ENCODE results near the gene EXOC4.

The EXOC4 gene

DNA sequence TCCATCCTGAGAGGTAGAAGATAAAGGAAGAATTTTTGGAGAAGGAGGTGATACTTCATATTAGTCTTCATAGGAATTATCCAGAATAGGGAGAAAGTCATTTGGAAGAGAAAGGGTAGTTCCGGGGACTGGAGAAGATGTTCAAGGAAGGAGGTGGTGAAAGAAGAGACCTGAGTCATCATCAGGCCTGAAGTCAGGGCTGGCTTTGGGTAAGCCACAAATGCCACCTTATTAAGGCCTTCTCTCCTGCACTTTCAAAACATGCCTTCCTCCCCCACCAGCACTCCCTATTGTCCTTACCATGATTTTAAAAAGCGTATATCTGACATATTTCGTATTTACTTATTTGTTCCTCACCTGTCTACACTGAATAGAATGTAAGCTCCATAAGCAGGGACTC, 762.1 kb downstream of the EXOC4 start:
- Histone ChIP-seq H3K36me3 (ENCODE audit: control insufficient read depth in 2 of 2, insufficient read depth in 2 of 2, low read length in 2 of 2) (peaks cover 0 to 3% of the 10 kb centered on the region in 2 donors), H3K9ac (ENCODE audit: low read depth in 1 of 2, low read length in 2 of 2) (no peak overlapping the region), H3K4me3 (ENCODE audit: low read length in 2 of 2) (no peak overlapping the region), H3K9me3 (ENCODE audit: control insufficient read depth in 2 of 2, low read length in 2 of 2) (no peaks in the 10 kb centered on the region), H3K4me1 (ENCODE audit: control insufficient read depth in 2 of 2, insufficient read depth in 2 of 2, low read length in 2 of 2) (no peaks in the 10 kb centered on the region), H3K27ac (ENCODE audit: low read depth in 2 of 2, low read length in 2 of 2) (no peak overlapping the region), H3K27me3 (ENCODE audit: control insufficient read depth in 2 of 2, insufficient read depth in 2 of 2, low read length in 2 of 2) (no peaks in the 10 kb centered on the region)

DNA sequence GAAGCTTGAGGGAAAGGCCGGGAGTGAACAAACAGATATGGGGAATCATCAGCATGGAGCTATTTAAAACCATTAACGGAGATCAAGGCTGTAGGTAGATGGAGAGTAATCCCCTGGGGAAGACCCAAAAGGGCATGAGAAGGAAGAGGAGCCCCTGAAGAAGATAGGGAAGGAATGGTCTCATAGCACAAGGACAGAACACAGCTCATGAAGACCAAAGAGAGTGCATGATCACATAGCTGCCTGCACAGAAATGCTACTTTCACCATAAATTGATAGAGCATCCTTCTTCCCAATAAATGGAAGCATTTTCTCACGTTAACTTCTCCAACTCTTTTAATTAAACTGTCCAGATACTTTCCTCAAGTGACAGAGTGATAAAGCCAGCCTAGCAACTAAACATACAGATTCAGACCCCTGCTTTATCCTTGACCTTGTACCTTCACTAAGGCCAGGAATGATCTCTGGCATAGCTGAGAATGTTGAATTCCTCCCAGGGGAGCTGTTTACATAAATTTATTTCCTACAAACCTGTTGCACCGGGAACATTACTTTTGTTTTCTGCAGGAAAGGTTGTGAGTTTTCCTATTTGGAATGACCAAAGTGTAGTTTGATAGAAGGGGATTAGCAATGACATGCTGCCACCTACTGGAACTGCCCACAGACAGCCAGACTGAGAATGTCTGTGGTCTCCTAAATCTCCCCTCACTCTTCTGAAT, 763.5 kb downstream of the EXOC4 start:
- no peak overlapping the region for H3K9ac ChIP-seq (ENCODE audit: low read depth in 1 of 2, low read length in 2 of 2)
- H3K4me3 ChIP-seq (ENCODE audit: low read length in 2 of 2), result no peak overlapping the region
- H3K36me3 ChIP-seq (ENCODE audit: control insufficient read depth in 2 of 2, insufficient read depth in 2 of 2, low read length in 2 of 2), result no peaks in the 10 kb centered on the region
- H3K9me3 ChIP-seq (ENCODE audit: control insufficient read depth in 2 of 2, low read length in 2 of 2), result no peaks in the 10 kb centered on the region
- no peak overlapping the region for H3K27ac ChIP-seq (ENCODE audit: low read depth in 2 of 2, low read length in 2 of 2)
- H3K4me1 ChIP-seq (ENCODE audit: control insufficient read depth in 2 of 2, insufficient read depth in 2 of 2, low read length in 2 of 2), result no peaks in the 10 kb centered on the region
- H3K27me3 ChIP-seq (ENCODE audit: control insufficient read depth in 2 of 2, insufficient read depth in 2 of 2, low read length in 2 of 2), result no peaks in the 10 kb centered on the region

GRCh38 chr7:134016942-134017303, 764.0 kb downstream of the EXOC4 start:
- Histone ChIP-seq H3K36me3 (ENCODE audit: control insufficient read depth in 2 of 2, insufficient read depth in 2 of 2, low read length in 2 of 2) (no peaks in the 10 kb centered on the region), H3K9ac (ENCODE audit: low read depth in 1 of 2, low read length in 2 of 2) (no peak overlapping the region), H3K27me3 (ENCODE audit: control insufficient read depth in 2 of 2, insufficient read depth in 2 of 2, low read length in 2 of 2) (no peaks in the 10 kb centered on the region), H3K4me1 (ENCODE audit: control insufficient read depth in 2 of 2, insufficient read depth in 2 of 2, low read length in 2 of 2) (no peaks in the 10 kb centered on the region), H3K9me3 (ENCODE audit: control insufficient read depth in 2 of 2, low read length in 2 of 2) (no peaks in the 10 kb centered on the region), H3K27ac (ENCODE audit: low read depth in 2 of 2, low read length in 2 of 2) (no peak overlapping the region), H3K4me3 (ENCODE audit: low read length in 2 of 2) (no peak overlapping the region)

GRCh38 chr7:134018306-134018705, 765.4 kb downstream of the EXOC4 start:
- Histone ChIP-seq H3K9ac (ENCODE audit: low read depth in 1 of 2, low read length in 2 of 2) (no peak overlapping the region), H3K4me1 (ENCODE audit: control insufficient read depth in 2 of 2, insufficient read depth in 2 of 2, low read length in 2 of 2) (peaks cover 0 to 2% of the 10 kb centered on the region in 2 donors), H3K36me3 (ENCODE audit: control insufficient read depth in 2 of 2, insufficient read depth in 2 of 2, low read length in 2 of 2) (no peaks in the 10 kb centered on the region), H3K27me3 (ENCODE audit: control insufficient read depth in 2 of 2, insufficient read depth in 2 of 2, low read length in 2 of 2) (no peaks in the 10 kb centered on the region), H3K27ac (ENCODE audit: low read depth in 2 of 2, low read length in 2 of 2) (no peak overlapping the region), H3K4me3 (ENCODE audit: low read length in 2 of 2) (no peak overlapping the region), H3K9me3 (ENCODE audit: control insufficient read depth in 2 of 2, low read length in 2 of 2) (no peaks in the 10 kb centered on the region)

- Histone ChIP-seq H3K9me3 (ENCODE audit: control insufficient read depth in 2 of 2, low read length in 2 of 2) (no peaks in the 10 kb centered on the region), H3K36me3 (ENCODE audit: control insufficient read depth in 2 of 2, insufficient read depth in 2 of 2, low read length in 2 of 2) (no peaks in the 10 kb centered on the region), H3K27ac (ENCODE audit: low read depth in 2 of 2, low read length in 2 of 2) (no peak overlapping the region), H3K27me3 (ENCODE audit: control insufficient read depth in 2 of 2, insufficient read depth in 2 of 2, low read length in 2 of 2) (no peaks in the 10 kb centered on the region), H3K4me1 (ENCODE audit: control insufficient read depth in 2 of 2, insufficient read depth in 2 of 2, low read length in 2 of 2) (peaks cover 0 to 2% of the 10 kb centered on the region in 2 donors), H3K4me3 (ENCODE audit: low read length in 2 of 2) (no peak overlapping the region), H3K9ac (ENCODE audit: low read depth in 1 of 2, low read length in 2 of 2) (no peak overlapping the region)
Observed at GRCh38 chr7:134019251-134019650, 766.4 kb downstream of the EXOC4 start.

DNA sequence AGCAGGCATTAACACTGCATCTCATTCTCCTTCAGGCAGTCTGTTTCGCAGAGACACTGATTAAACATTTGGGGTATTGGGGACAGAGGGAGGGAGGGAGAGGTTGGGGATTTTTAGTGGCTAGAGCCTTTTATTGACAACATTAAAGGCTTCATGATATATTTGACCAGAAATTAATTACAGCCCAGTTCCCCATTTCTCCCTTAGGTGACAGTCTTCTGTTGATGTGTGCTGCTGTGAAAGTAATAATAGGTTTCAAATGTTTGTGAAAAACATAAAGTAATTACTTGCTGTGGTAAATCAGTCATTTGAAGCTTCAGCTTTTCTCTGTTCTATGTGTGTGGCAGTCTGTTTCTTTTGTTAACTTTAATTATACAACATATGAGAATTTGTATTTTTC, 769.0 kb downstream of the EXOC4 start:
- no peak overlapping the region for H3K27ac ChIP-seq (ENCODE audit: low read depth in 2 of 2, low read length in 2 of 2)
- H3K9me3 ChIP-seq (ENCODE audit: control insufficient read depth in 2 of 2, low read length in 2 of 2), result no peaks in the 10 kb centered on the region
- H3K27me3 ChIP-seq (ENCODE audit: control insufficient read depth in 2 of 2, insufficient read depth in 2 of 2, low read length in 2 of 2), result no peaks in the 10 kb centered on the region
- no peaks in the 10 kb centered on the region for H3K36me3 ChIP-seq (ENCODE audit: control insufficient read depth in 2 of 2, insufficient read depth in 2 of 2, low read length in 2 of 2)
- H3K4me1 ChIP-seq (ENCODE audit: control insufficient read depth in 2 of 2, insufficient read depth in 2 of 2, low read length in 2 of 2), result peaks cover 0 to 2% of the 10 kb centered on the region in 2 donors
- no peak overlapping the region for H3K9ac ChIP-seq (ENCODE audit: low read depth in 1 of 2, low read length in 2 of 2)
- no peak overlapping the region for H3K4me3 ChIP-seq (ENCODE audit: low read length in 2 of 2)

- Histone ChIP-seq H3K27ac (ENCODE audit: low read depth in 2 of 2, low read length in 2 of 2) (no peak overlapping the region), H3K9me3 (ENCODE audit: control insufficient read depth in 2 of 2, low read length in 2 of 2) (no peaks in the 10 kb centered on the region), H3K9ac (ENCODE audit: low read depth in 1 of 2, low read length in 2 of 2) (no peak overlapping the region), H3K4me3 (ENCODE audit: low read length in 2 of 2) (no peak overlapping the region), H3K27me3 (ENCODE audit: control insufficient read depth in 2 of 2, insufficient read depth in 2 of 2, low read length in 2 of 2) (no peaks in the 10 kb centered on the region), H3K4me1 (ENCODE audit: control insufficient read depth in 2 of 2, insufficient read depth in 2 of 2, low read length in 2 of 2) (peaks cover 0 to 2% of the 10 kb centered on the region in 2 donors), H3K36me3 (ENCODE audit: control insufficient read depth in 2 of 2, insufficient read depth in 2 of 2, low read length in 2 of 2) (no peaks in the 10 kb centered on the region)
Observed at GRCh38 chr7:134022286-134022911, 769.5 kb downstream of the EXOC4 start.

GRCh38 chr7:134024739-134025138, 771.9 kb downstream of the EXOC4 start:
- Histone ChIP-seq H3K9me3 (ENCODE audit: control insufficient read depth in 2 of 2, low read length in 2 of 2) (no peaks in the 10 kb centered on the region), H3K27me3 (ENCODE audit: control insufficient read depth in 2 of 2, insufficient read depth in 2 of 2, low read length in 2 of 2) (no peaks in the 10 kb centered on the region), H3K4me1 (ENCODE audit: control insufficient read depth in 2 of 2, insufficient read depth in 2 of 2, low read length in 2 of 2) (peaks cover 0 to 2% of the 10 kb centered on the region in 2 donors), H3K4me3 (ENCODE audit: low read length in 2 of 2) (no peak overlapping the region), H3K36me3 (ENCODE audit: control insufficient read depth in 2 of 2, insufficient read depth in 2 of 2, low read length in 2 of 2) (no peaks in the 10 kb centered on the region), H3K27ac (ENCODE audit: low read depth in 2 of 2, low read length in 2 of 2) (no peak overlapping the region), H3K9ac (ENCODE audit: low read depth in 1 of 2, low read length in 2 of 2) (no peak overlapping the region)

DNA sequence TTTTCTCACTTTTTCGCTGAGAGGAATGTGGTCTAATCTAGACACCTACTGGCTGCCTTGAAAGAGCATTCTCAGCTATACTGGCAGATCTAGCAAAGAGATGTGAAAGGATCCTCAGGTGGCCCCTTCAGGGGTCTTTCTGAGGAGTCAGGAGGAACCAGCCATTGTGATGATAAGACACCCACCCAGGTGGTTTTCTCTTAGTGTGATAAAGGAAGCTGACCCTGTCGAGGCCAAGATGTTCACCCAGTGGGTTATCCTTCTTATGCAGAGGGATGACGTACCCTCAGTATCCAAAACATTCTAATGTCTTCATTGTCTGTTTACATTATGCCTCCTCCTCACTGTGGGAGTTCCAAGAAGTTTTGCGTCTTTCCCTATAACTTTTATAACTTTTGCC, 776.0 kb downstream of the EXOC4 start:
- Histone ChIP-seq H3K4me1 (ENCODE audit: control insufficient read depth in 2 of 2, insufficient read depth in 2 of 2, low read length in 2 of 2) (no peaks in the 10 kb centered on the region), H3K9ac (ENCODE audit: low read depth in 1 of 2, low read length in 2 of 2) (no peak overlapping the region), H3K36me3 (ENCODE audit: control insufficient read depth in 2 of 2, insufficient read depth in 2 of 2, low read length in 2 of 2) (no peaks in the 10 kb centered on the region), H3K9me3 (ENCODE audit: control insufficient read depth in 2 of 2, low read length in 2 of 2) (peaks cover 0 to 3% of the 10 kb centered on the region in 2 donors), H3K27me3 (ENCODE audit: control insufficient read depth in 2 of 2, insufficient read depth in 2 of 2, low read length in 2 of 2) (no peaks in the 10 kb centered on the region), H3K27ac (ENCODE audit: low read depth in 2 of 2, low read length in 2 of 2) (no peak overlapping the region), H3K4me3 (ENCODE audit: low read length in 2 of 2) (no peak overlapping the region)

GRCh38 chr7:134029743-134030142, 776.9 kb downstream of the EXOC4 start:
- H3K4me1 ChIP-seq (ENCODE audit: control insufficient read depth in 2 of 2, insufficient read depth in 2 of 2, low read length in 2 of 2), result no peaks in the 10 kb centered on the region
- no peaks in the 10 kb centered on the region for H3K27me3 ChIP-seq (ENCODE audit: control insufficient read depth in 2 of 2, insufficient read depth in 2 of 2, low read length in 2 of 2)
- H3K9me3 ChIP-seq (ENCODE audit: control insufficient read depth in 2 of 2, low read length in 2 of 2), result peaks cover 0 to 3% of the 10 kb centered on the region in 2 donors
- H3K9ac ChIP-seq (ENCODE audit: low read depth in 1 of 2, low read length in 2 of 2), result no peak overlapping the region
- H3K27ac ChIP-seq (ENCODE audit: low read depth in 2 of 2, low read length in 2 of 2), result no peak overlapping the region
- no peaks in the 10 kb centered on the region for H3K36me3 ChIP-seq (ENCODE audit: control insufficient read depth in 2 of 2, insufficient read depth in 2 of 2, low read length in 2 of 2)
- H3K4me3 ChIP-seq (ENCODE audit: low read length in 2 of 2), result no peak overlapping the region
